Measurements from ENCODE around the gene DHRS7B.
"Not testable (repeated sequence)": the region's sequence is repeated elsewhere in the genome, so short reads cannot be mapped to it uniquely, and the experiment has no call there.

The DHRS7B gene

DNA sequence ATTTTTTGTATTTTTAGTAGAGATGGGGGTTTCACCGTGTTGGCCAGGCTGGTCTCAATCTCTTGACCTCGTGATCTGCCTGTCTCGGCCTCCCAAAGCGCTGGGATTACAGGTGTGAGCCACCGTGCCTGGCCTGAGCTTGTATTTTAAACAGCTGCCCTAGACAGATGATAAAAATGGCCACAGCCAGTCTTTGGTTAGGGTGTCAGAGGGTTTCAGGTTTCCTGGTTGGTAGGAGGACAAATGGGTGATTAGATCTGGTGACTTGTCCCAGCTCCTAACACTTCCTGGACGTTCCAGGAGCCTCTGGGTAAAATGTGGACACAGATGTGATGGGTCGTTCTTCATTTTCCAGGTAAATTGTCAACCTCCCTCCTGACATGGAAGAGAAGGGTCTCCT lies 65.7 kb downstream of the DHRS7B start:
- H3K36me3 ChIP-seq (ENCODE audit: control insufficient read depth, insufficient read depth, low read length); H3K9me3 ChIP-seq (ENCODE audit: control insufficient read depth, insufficient read depth, low read length); H3K27me3 ChIP-seq (ENCODE audit: control insufficient read depth, insufficient read depth, low read length); DNase-seq (ENCODE audit: low read depth, low spot score); H3K4me1 ChIP-seq (ENCODE audit: control insufficient read depth, insufficient read depth, low read length); H3K4me3 ChIP-seq (ENCODE audit: low read length); H3K27ac ChIP-seq (ENCODE audit: low read length): not testable (repeated sequence)
- WGBS (ENCODE audit: insufficient coverage, insufficient read length), result no CpG with 5 or more reads among the region's 7 CpGs

DNA sequence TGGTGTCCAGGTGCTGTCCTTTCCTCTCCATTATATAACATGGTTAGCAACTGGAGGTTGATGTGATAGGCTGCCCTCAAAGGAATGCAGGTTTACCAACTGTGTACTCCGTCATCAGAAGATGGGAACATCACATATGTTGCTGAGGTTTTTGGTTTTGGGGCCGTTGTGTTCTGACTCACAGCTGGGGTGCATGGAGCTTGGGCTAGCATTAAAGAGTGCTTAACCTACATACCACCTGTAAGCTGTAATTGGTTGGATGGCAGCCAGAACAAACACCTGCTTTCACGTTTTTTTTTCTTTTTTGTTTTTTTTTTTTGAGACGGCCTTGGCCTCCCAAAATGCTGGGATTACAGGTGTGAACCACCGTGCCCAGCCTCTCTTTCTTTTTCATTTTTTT lies 66.3 kb downstream of the DHRS7B start:
- Histone ChIP-seq H3K4me3 (ENCODE audit: low read length) (no peak overlapping the region), H3K9me3 (ENCODE audit: control insufficient read depth, insufficient read depth, low read length) (no peaks in the 10 kb centered on the region), H3K27ac (ENCODE audit: low read length) (no peak overlapping the region), H3K4me1 (ENCODE audit: control insufficient read depth, insufficient read depth, low read length) (no peaks in the 10 kb centered on the region; the same call in 1 of the 2 replicates), H3K27me3 (ENCODE audit: control insufficient read depth, insufficient read depth, low read length) (no peaks in the 10 kb centered on the region), H3K36me3 (ENCODE audit: control insufficient read depth, insufficient read depth, low read length) (peaks cover 6% of the 10 kb centered on the region)
- no peak for DNase-seq (ENCODE audit: low read depth, low spot score)
- no CpG with 5 or more reads among the region's 5 CpGs for WGBS (ENCODE audit: insufficient coverage, insufficient read length)

DNA sequence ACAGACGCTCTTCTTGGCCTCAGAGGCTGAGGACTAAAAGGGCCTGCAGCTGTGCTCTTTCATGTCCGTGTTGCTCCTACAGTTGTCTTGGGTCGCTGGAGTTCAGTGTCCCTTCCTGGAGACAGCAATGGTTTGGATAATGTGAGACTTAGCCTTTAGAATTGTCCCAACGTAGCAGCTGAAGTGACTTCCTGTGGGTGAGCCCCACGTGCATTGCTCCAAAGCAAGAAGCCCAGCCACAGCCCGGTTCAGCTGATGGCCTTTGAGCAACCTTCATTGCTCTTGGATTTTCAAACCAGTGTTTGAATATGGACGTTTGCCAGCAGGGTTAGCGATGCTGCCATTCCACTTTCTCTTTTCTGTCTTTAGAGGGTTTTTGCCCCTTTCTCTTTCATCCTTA lies 67.5 kb downstream of the DHRS7B start:
- DNase-seq (ENCODE audit: low read depth, low spot score), result no peak
- Histone ChIP-seq H3K27ac (ENCODE audit: low read length) (no peak overlapping the region), H3K4me1 (ENCODE audit: control insufficient read depth, insufficient read depth, low read length) (peaks cover 2% of the 10 kb centered on the region), H3K36me3 (ENCODE audit: control insufficient read depth, insufficient read depth, low read length) (peaks cover 11% of the 10 kb centered on the region), H3K4me3 (ENCODE audit: low read length) (no peak overlapping the region), H3K9me3 (ENCODE audit: control insufficient read depth, insufficient read depth, low read length) (no peaks in the 10 kb centered on the region), H3K27me3 (ENCODE audit: control insufficient read depth, insufficient read depth, low read length) (no peaks in the 10 kb centered on the region)
- WGBS (ENCODE audit: insufficient coverage, insufficient read length), result no CpG with 5 or more reads among the region's 8 CpGs

DNA sequence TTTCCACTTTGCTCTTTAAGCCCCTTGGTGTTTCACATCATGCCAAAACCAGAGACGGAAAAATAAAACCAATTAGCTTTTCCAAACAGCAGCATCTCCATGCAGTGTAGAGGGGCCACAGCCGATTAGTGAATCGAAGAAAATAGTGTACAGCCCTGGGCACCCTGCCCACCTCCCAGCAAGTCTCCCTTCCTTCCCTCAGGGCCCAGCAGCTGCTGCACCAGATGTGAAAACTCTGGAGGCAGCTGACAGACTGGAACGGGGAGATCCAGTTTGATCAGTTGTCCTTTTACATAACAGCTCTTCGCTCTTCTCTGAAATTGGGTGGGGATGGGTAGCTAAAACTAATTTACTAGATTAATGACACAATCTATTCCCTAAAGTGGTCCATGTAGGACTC lies 67.9 kb downstream of the DHRS7B start:
- no peaks in the 10 kb centered on the region for H3K27me3 ChIP-seq (ENCODE audit: control insufficient read depth, insufficient read depth, low read length)
- DNase-seq (ENCODE audit: low read depth, low spot score), result no peak
- no peak overlapping the region for H3K4me3 ChIP-seq (ENCODE audit: low read length)
- H3K27ac ChIP-seq (ENCODE audit: low read length), result no peak overlapping the region
- WGBS (ENCODE audit: insufficient coverage, insufficient read length), result no CpG with 5 or more reads among the region's 5 CpGs
- H3K4me1 ChIP-seq (ENCODE audit: control insufficient read depth, insufficient read depth, low read length), result peaks cover 4% of the 10 kb centered on the region
- peaks cover 11% of the 10 kb centered on the region for H3K36me3 ChIP-seq (ENCODE audit: control insufficient read depth, insufficient read depth, low read length)
- H3K9me3 ChIP-seq (ENCODE audit: control insufficient read depth, insufficient read depth, low read length), result no peaks in the 10 kb centered on the region

GRCh38 chr17:21196126-21196525 lies 69.4 kb downstream of the DHRS7B start:
- DNase-seq (ENCODE audit: low read depth, low spot score), result no peak
- Histone ChIP-seq H3K27ac (ENCODE audit: low read length) (no peak overlapping the region), H3K36me3 (ENCODE audit: control insufficient read depth, insufficient read depth, low read length) (peaks cover 11% of the 10 kb centered on the region), H3K4me3 (ENCODE audit: low read length) (no peak overlapping the region), H3K4me1 (ENCODE audit: control insufficient read depth, insufficient read depth, low read length) (peaks cover 14% of the 10 kb centered on the region), H3K27me3 (ENCODE audit: control insufficient read depth, insufficient read depth, low read length) (no peaks in the 10 kb centered on the region), H3K9me3 (ENCODE audit: control insufficient read depth, insufficient read depth, low read length) (no peaks in the 10 kb centered on the region)
- no CpG with 5 or more reads among the region's 5 CpGs for WGBS (ENCODE audit: insufficient coverage, insufficient read length)

DNA sequence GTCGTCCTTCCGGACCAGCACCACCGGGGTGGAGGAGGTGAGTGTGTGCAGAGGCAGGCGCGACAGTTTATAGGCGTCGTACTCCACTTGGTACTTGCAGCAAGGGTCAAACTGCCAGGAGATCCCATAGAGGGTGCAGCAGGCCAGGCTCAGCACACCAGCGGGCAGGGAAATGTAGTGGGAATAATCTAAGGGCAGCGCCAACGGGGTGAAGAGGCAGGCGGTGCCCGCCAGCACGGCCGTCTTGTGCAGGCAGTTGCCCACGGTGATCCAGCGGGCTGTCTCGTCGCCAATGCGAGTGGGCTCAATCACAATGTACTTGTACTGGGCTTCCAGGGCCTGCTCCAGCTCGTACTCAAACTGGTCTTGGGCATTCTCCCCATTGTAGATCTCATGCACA lies 71.6 kb downstream of the DHRS7B start:
- Histone ChIP-seq H3K36me3 (ENCODE audit: control insufficient read depth, insufficient read depth, low read length) (peaks cover 11% of the 10 kb centered on the region), H3K4me3 (ENCODE audit: low read length) (no peak overlapping the region), H3K4me1 (ENCODE audit: control insufficient read depth, insufficient read depth, low read length) (peaks cover 16% of the 10 kb centered on the region), H3K27ac (ENCODE audit: low read length) (no peak overlapping the region), H3K9me3 (ENCODE audit: control insufficient read depth, insufficient read depth, low read length) (no peaks in the 10 kb centered on the region), H3K27me3 (ENCODE audit: control insufficient read depth, insufficient read depth, low read length) (no peaks in the 10 kb centered on the region)
- DNase-seq (ENCODE audit: low read depth, low spot score), result no peak
- WGBS (ENCODE audit: insufficient coverage, insufficient read length), result no CpG with 5 or more reads among the region's 20 CpGs

DNA sequence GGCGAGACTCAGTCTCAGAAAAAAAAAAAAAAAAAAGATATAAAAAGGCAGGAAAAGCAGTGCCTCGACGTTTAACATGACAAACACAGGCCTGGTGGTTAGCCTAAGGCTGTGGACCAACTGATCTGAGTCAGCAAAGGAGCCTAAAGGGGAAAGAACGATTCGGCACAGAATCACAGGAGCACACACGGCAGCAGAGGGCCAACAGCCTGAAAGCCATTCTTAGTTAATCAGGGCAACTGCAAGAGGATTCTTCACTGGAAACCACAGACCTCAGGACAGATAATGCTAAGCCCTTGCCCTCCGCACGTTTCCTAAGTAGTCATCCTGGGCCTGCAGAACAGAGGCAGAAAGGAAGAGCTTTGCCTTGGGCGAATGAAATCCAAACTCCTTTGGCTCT lies 72.5 kb downstream of the DHRS7B start:
- H3K4me3 ChIP-seq (ENCODE audit: low read length), result no peak overlapping the region
- no peak overlapping the region for H3K27ac ChIP-seq (ENCODE audit: low read length)
- peaks cover 11% of the 10 kb centered on the region for H3K36me3 ChIP-seq (ENCODE audit: control insufficient read depth, insufficient read depth, low read length)
- peaks cover 16% of the 10 kb centered on the region for H3K4me1 ChIP-seq (ENCODE audit: control insufficient read depth, insufficient read depth, low read length)
- WGBS (ENCODE audit: insufficient coverage, insufficient read length), result no CpG with 5 or more reads among the region's 9 CpGs
- H3K27me3 ChIP-seq (ENCODE audit: control insufficient read depth, insufficient read depth, low read length), result no peaks in the 10 kb centered on the region
- no peaks in the 10 kb centered on the region for H3K9me3 ChIP-seq (ENCODE audit: control insufficient read depth, insufficient read depth, low read length)
- no peak for DNase-seq (ENCODE audit: low read depth, low spot score)

GRCh38 chr17:21199856-21200255 lies 73.1 kb downstream of the DHRS7B start:
- Histone ChIP-seq H3K4me1 (ENCODE audit: control insufficient read depth, insufficient read depth, low read length) (peaks cover 16% of the 10 kb centered on the region), H3K27ac (ENCODE audit: low read length) (no peak overlapping the region), H3K27me3 (ENCODE audit: control insufficient read depth, insufficient read depth, low read length) (no peaks in the 10 kb centered on the region), H3K36me3 (ENCODE audit: control insufficient read depth, insufficient read depth, low read length) (peaks cover 11% of the 10 kb centered on the region), H3K9me3 (ENCODE audit: control insufficient read depth, insufficient read depth, low read length) (no peaks in the 10 kb centered on the region), H3K4me3 (ENCODE audit: low read length) (no peak overlapping the region)
- WGBS (ENCODE audit: insufficient coverage, insufficient read length), result no CpG with 5 or more reads among the region's 10 CpGs
- DNase-seq (ENCODE audit: low read depth, low spot score), result no peak

- Histone ChIP-seq H3K4me3 (ENCODE audit: low read length) (no peak overlapping the region), H3K27me3 (ENCODE audit: control insufficient read depth, insufficient read depth, low read length) (no peaks in the 10 kb centered on the region), H3K4me1 (ENCODE audit: control insufficient read depth, insufficient read depth, low read length) (peaks cover 16% of the 10 kb centered on the region), H3K27ac (ENCODE audit: low read length) (no peak overlapping the region), H3K36me3 (ENCODE audit: control insufficient read depth, insufficient read depth, low read length) (peaks cover 11% of the 10 kb centered on the region), H3K9me3 (ENCODE audit: control insufficient read depth, insufficient read depth, low read length) (no peaks in the 10 kb centered on the region)
- no CpG with 5 or more reads among the region's 15 CpGs for WGBS (ENCODE audit: insufficient coverage, insufficient read length)
- DNase-seq (ENCODE audit: low read depth, low spot score), result no peak
These were observed 74.0 kb downstream of the DHRS7B start for GRCh38 chr17:21200590-21201297.

- H3K4me1 ChIP-seq (ENCODE audit: control insufficient read depth, insufficient read depth, low read length), result peaks cover 16% of the 10 kb centered on the region
- no peaks in the 10 kb centered on the region for H3K9me3 ChIP-seq (ENCODE audit: control insufficient read depth, insufficient read depth, low read length)
- no peaks in the 10 kb centered on the region for H3K27me3 ChIP-seq (ENCODE audit: control insufficient read depth, insufficient read depth, low read length)
- no peak overlapping the region for H3K4me3 ChIP-seq (ENCODE audit: low read length)
- no peak overlapping the region for H3K27ac ChIP-seq (ENCODE audit: low read length)
- no peak for DNase-seq (ENCODE audit: low read depth, low spot score)
- no CpG with 5 or more reads among the region's 5 CpGs for WGBS (ENCODE audit: insufficient coverage, insufficient read length)
- peaks cover 11% of the 10 kb centered on the region for H3K36me3 ChIP-seq (ENCODE audit: control insufficient read depth, insufficient read depth, low read length)
These were observed 74.5 kb downstream of the DHRS7B start for GRCh38 chr17:21201298-21201595.

DNA sequence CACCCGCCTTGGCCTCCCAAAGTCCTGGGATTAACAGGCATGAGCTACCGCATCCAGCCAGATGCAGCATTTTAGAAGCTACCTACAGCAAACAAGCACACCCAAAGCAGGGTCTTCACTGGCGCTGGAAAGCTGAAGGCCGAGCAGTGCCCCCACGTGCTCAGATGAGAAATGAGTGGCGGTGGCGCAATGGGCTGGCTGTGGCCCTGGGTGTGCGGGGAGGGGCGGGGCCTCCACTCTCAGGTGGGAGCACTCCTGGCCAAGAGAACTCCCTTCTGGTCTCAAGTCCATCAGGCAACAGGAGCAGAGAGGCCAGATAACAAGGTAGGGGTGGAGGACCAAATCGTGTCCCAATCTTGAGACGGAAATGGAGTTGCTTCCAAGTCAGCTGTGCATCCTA lies 75.1 kb downstream of the DHRS7B start:
- Histone ChIP-seq H3K4me3 (ENCODE audit: low read length) (no peak overlapping the region), H3K9me3 (ENCODE audit: control insufficient read depth, insufficient read depth, low read length) (no peaks in the 10 kb centered on the region), H3K36me3 (ENCODE audit: control insufficient read depth, insufficient read depth, low read length) (peaks cover 11% of the 10 kb centered on the region), H3K27me3 (ENCODE audit: control insufficient read depth, insufficient read depth, low read length) (no peaks in the 10 kb centered on the region), H3K27ac (ENCODE audit: low read length) (no peak overlapping the region), H3K4me1 (ENCODE audit: control insufficient read depth, insufficient read depth, low read length) (peaks cover 16% of the 10 kb centered on the region)
- DNase-seq (ENCODE audit: low read depth, low spot score), result no peak
- no CpG with 5 or more reads among the region's 11 CpGs for WGBS (ENCODE audit: insufficient coverage, insufficient read length)

Measured in iPS DF 6.9 (cell line).